K562 (cell line): ENCODE results near the gene LMBR1L. TPM values are rescaled to one million over a fixed set of nuclear protein-coding genes. Genes with fewer than 3 reads are reported as not detected.
A peak's percentile ranks its signal among the peaks of the same experiment; 100 is the strongest.

Experiments used
- ARNT ChIP-seq, 2 experiments: fragments of 450-650 bp; IDR thresholded peaks; 2 replicates each; pipeline ENCODE4 v1.6.1; 2016; ENCODE audit warnings: mild to moderate bottlenecking in 1 of 2
- CEBPB ChIP-seq: fragments of 450-650 bp; IDR thresholded peaks from 2 replicates; pipeline ENCODE4 v1.6.1; 2016; ENCODE audit warnings: missing genetic modification characterization, missing compliant biosample characterization
- CTBP1 ChIP-seq: fragments of 450-650 bp; IDR thresholded peaks from 2 replicates; pipeline ENCODE4 v1.6.1; 2016; ENCODE audit warnings: borderline replicate concordance
- E2F8 ChIP-seq: fragments of 450-650 bp; IDR thresholded peaks from 2 replicates; pipeline ENCODE4 v1.7.1; 2018; ENCODE audit warnings: mild to moderate bottlenecking, low read depth; ENCODE audit not compliant: partially characterized antibody
- ESRRB ChIP-seq: fragments of 250-450 bp; sonication (Bioruptor Pico); IDR thresholded peaks from 2 replicates; pipeline ENCODE4 v1.5.0; 2020; ENCODE audit warnings: mild to moderate bottlenecking, moderate library complexity, borderline replicate concordance
- GTF2F1 ChIP-seq: IDR thresholded peaks from 2 replicates; pipeline ENCODE4 v1.6.1; 2011; ENCODE audit warnings: low read depth, low read length, improper control_type of control experiment
- LCOR ChIP-seq: sonication (generic); formaldehyde crosslinking; IDR thresholded peaks from 2 replicates; pipeline ENCODE4 v1.8.0; 2022; ENCODE audit warnings: mild to moderate bottlenecking, missing genetic modification reagents
- MAZ ChIP-seq, 2 experiments: fragments of 450-650 bp in 1 of 2; sonication (generic) in 1 of 2; formaldehyde crosslinking; IDR thresholded peaks in 1 of 2; conservative IDR thresholded peaks in 1 of 2; 2 replicates each; pipeline versions ENCODE4 v1.4.0 to v1.5.0; 2020; ENCODE audit warnings: mild to moderate bottlenecking in 1 of 2, missing genetic modification reagents in 1 of 2
- NFIC ChIP-seq: fragments of 450-650 bp; IDR thresholded peaks from 2 replicates; pipeline ENCODE4 v1.6.1; 2017; ENCODE audit warnings: mild to moderate bottlenecking, inconsistent platforms
- RCOR1 ChIP-seq, 2 experiments: IDR thresholded peaks; 2 replicates each; pipeline ENCODE4 v1.6.1; 2012; ENCODE audit warnings: low read depth in 2 of 2, low read length in 2 of 2, borderline replicate concordance in 1 of 2, improper control_type of control experiment in 1 of 2
- THRA ChIP-seq: fragments of 450-650 bp; IDR thresholded peaks from 2 replicates; pipeline ENCODE4 v1.6.1; 2017; ENCODE audit warnings: mild to moderate bottlenecking, moderate library complexity
- ZNF232 ChIP-seq: sonication (generic); formaldehyde crosslinking; IDR thresholded peaks from 2 replicates; pipeline ENCODE4 v1.8.0; 2022; ENCODE audit warnings: mild to moderate bottlenecking, missing genetic modification reagents
- ZNF639 ChIP-seq, 2 experiments: fragments of 200-800 bp in 1 of 2; sonication (Bioruptor generic) in 1 of 2; sonication (generic) in 1 of 2; formaldehyde crosslinking in 1 of 2; IDR thresholded peaks in 1 of 2; conservative IDR thresholded peaks in 1 of 2; 2 replicates each; pipeline versions ENCODE4 v1.5.0 to v1.6.1; 2016 to 2020; ENCODE audit warnings: missing compliant biosample characterization in 1 of 2, missing genetic modification characterization in 1 of 2, missing genetic modification reagents in 1 of 2
- ZNF699 ChIP-seq: fragments of 250-450 bp; sonication (Bioruptor Pico); IDR thresholded peaks from 2 replicates; pipeline ENCODE4 v1.8.0; 2021; ENCODE audit warnings: mild to moderate bottlenecking, moderate library complexity; ENCODE audit not compliant: insufficient replicate concordance
- polyA plus RNA-seq, 8 experiments: library from polyadenylated mRNA; depleted of rRNA in 4 of 8; stranded (reverse) in 5 of 8; unstranded in 3 of 8; fragments of >200 nt; fragmentation: Nextera tagmentation in 2 of 8; fragmentation: Illumina TruSeq in 1 of 8; extraction: Ambion mirVana in 2 of 8; extraction: Trizol in 1 of 8; gene quantifications; 2 replicates each; pipeline versions ENCODE4 v1.2.1 to v1.2.3, GENCODE V29; 2011 to 2014; ENCODE audit warnings: inconsistent platforms in 1 of 8, missing spikeins in 1 of 8
- total RNA-seq, 7 experiments: library from RNA; depleted of rRNA in 6 of 7; stranded (reverse); fragments of >200 nt in 6 of 7; fragmentation: Illumina TruSeq in 2 of 7; extraction: Trizol in 2 of 7; gene quantifications; 2 replicates each; pipeline versions ENCODE4 v1.2.1 to v1.2.3, GENCODE V29; 2011 to 2021; ENCODE audit warnings: low replicate concordance in 1 of 7
- TF ChIP-seq, protein P1 (sequence below): sonication (generic); IDR thresholded peaks from 2 replicates; pipeline ENCODE4 v1.6.1; 2016
- TF ChIP-seq, protein P2 (sequence below): fragments of 450-650 bp; IDR thresholded peaks from 2 replicates; pipeline ENCODE4 v1.6.1; 2018; ENCODE audit not compliant: partially characterized antibody

The LMBR1L gene
- total and polyA plus RNA-seq, 9 of the 15 experiments (the other 6 are each of a cell fraction or from before 2014, with no cell fraction given), result 2.5 to 57.0 (median 31.1) TPM

GRCh38 chr12:49131894-49132461, 21.3 kb upstream of the LMBR1L start (continued):
- TF ChIP-seq, protein P1, sequence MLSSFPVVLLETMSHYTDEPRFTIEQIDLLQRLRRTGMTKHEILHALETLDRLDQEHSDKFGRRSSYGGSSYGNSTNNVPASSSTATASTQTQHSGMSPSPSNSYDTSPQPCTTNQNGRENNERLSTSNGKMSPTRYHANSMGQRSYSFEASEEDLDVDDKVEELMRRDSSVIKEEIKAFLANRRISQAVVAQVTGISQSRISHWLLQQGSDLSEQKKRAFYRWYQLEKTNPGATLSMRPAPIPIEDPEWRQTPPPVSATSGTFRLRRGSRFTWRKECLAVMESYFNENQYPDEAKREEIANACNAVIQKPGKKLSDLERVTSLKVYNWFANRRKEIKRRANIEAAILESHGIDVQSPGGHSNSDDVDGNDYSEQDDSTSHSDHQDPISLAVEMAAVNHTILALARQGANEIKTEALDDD, result peak; percentile 87
- TF ChIP-seq CEBPB, result peak; percentile 29; the same call in 1 of the 2 replicates
- TF ChIP-seq ESRRB, result no peak
- TF ChIP-seq NFIC, result peak; percentile 42; the same call in 1 of the 2 replicates
- TF ChIP-seq CTBP1, result no peak
- TF ChIP-seq GTF2F1, result no peak
- no peak for TF ChIP-seq ZNF232 (CRISPR knock-in tag)
- peak in 1 of 2 experiments; percentile 51; a peak in 1 of 4 replicates for TF ChIP-seq ZNF639 (CRISPR knock-in tag; conservative IDR thresholded peaks at IDR 0.05 in 1 of 2, IDR thresholded peaks at IDR 0.05 in 1 of 2)
- peak; percentile 2 for TF ChIP-seq E2F8
- no peak for TF ChIP-seq RCOR1 (IDR thresholded peaks at IDR 0.05; ENCODE audit: borderline replicate concordance in 1 of 2, low read depth in 2 of 2, low read length in 2 of 2)
- no peak for TF ChIP-seq THRA
- TF ChIP-seq, protein P2, sequence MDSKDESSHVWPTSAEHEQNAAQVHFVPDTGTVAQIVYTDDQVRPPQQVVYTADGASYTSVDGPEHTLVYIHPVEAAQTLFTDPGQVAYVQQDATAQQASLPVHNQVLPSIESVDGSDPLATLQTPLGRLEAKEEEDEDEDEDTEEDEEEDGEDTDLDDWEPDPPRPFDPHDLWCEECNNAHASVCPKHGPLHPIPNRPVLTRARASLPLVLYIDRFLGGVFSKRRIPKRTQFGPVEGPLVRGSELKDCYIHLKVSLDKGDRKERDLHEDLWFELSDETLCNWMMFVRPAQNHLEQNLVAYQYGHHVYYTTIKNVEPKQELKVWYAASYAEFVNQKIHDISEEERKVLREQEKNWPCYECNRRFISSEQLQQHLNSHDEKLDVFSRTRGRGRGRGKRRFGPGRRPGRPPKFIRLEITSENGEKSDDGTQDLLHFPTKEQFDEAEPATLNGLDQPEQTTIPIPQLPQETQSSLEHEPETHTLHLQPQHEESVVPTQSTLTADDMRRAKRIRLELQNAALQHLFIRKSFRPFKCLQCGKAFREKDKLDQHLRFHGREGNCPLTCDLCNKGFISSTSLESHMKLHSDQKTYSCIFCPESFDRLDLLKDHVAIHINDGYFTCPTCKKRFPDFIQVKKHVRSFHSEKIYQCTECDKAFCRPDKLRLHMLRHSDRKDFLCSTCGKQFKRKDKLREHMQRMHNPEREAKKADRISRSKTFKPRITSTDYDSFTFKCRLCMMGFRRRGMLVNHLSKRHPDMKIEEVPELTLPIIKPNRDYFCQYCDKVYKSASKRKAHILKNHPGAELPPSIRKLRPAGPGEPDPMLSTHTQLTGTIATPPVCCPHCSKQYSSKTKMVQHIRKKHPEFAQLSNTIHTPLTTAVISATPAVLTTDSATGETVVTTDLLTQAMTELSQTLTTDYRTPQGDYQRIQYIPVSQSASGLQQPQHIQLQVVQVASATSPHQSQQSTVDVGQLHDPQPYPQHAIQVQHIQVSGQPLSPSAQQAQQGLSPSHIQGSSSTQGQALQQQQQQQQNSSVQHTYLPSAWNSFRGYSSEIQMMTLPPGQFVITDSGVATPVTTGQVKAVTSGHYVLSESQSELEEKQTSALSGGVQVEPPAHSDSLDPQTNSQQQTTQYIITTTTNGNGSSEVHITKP, result peak; percentile 53
- TF ChIP-seq ARNT (IDR thresholded peaks at IDR 0.05), result 0 out of 4 replicates have a peak, but pooled peaks of 1 of the 2 experiments have one; percentile 47
- 0 out of 4 replicates have a peak, but pooled peaks of 1 of the 2 experiments have one; percentile 18 for TF ChIP-seq MAZ (CRISPR knock-in tag; conservative IDR thresholded peaks at IDR 0.05 in 1 of 2, IDR thresholded peaks at IDR 0.05 in 1 of 2)
- no peak for TF ChIP-seq ZNF699
- TF ChIP-seq LCOR (CRISPR knock-in tag), result 0 out of 2 replicates have a peak, but pooled peaks have one; percentile 43
